DND-41 (cell line): ENCODE data around the gene ATP1B3.

Experiments
- ATAC-seq: fragments of 200-7000 bp; cut with Tn5 transposase; 3 replicates; pipeline ENCODE4 v1.9.1; 2021; ENCODE audit warnings: low read depth; ENCODE audit not compliant: insufficient read depth
- DNase-seq: peaks from one replicate; pipeline ENCODE4 v3.0.0-alpha.2; 2020
- H2AFZ ChIP-seq: 2 replicates; pipeline ENCODE4 v1.6.0; 2012; ENCODE audit warnings: low read depth, low read length
- H3K27ac ChIP-seq: 2 replicates; pipeline ENCODE4 v1.5.1; 2012; ENCODE audit warnings: low read length, inconsistent platforms
- H3K27me3 ChIP-seq: fragments of 200-600 bp; sonication (generic); 2 replicates; pipeline ENCODE4 v1.6.0; 2012; ENCODE audit warnings: low read length, mild to moderate bottlenecking, inconsistent platforms; ENCODE audit not compliant: insufficient read depth, poor library complexity
- H3K36me3 ChIP-seq: 2 replicates; pipeline ENCODE4 v1.5.1; 2012; ENCODE audit warnings: low read length, inconsistent platforms; ENCODE audit not compliant: insufficient read depth
- H3K4me1 ChIP-seq: 2 replicates; pipeline ENCODE4 v1.5.1; 2012; ENCODE audit warnings: mild to moderate bottlenecking, low read length; ENCODE audit not compliant: insufficient read depth
- H3K4me2 ChIP-seq: 2 replicates; pipeline ENCODE4 v1.6.0; 2012; ENCODE audit warnings: mild to moderate bottlenecking, moderate library complexity, low read length, inconsistent platforms; ENCODE audit not compliant: insufficient read depth
- H3K4me3 ChIP-seq, 2 experiments: fragments of 200-600 bp in 1 of 2; shearing (Covaris generic) in 1 of 2; 2 replicates each; pipeline ENCODE4 v1.5.1; 2012 to 2016; ENCODE audit warnings: inconsistent platforms in 2 of 2, low read length in 2 of 2, mild to moderate bottlenecking in 2 of 2, low read depth in 1 of 2, moderate library complexity in 1 of 2
- H3K79me2 ChIP-seq: 2 replicates; pipeline ENCODE4 v1.6.0; 2012; ENCODE audit warnings: low read length, inconsistent platforms; ENCODE audit not compliant: insufficient read depth
- H3K9ac ChIP-seq: 2 replicates; pipeline ENCODE4 v1.6.0; 2012; ENCODE audit warnings: low read depth, mild to moderate bottlenecking, inconsistent platforms, low read length, moderate library complexity
- H3K9me3 ChIP-seq: 2 replicates; pipeline ENCODE4 v1.5.1; 2012; ENCODE audit warnings: low read length, moderate library complexity, mild to moderate bottlenecking, inconsistent platforms; ENCODE audit not compliant: insufficient read depth, severe bottlenecking
- H4K20me1 ChIP-seq: 2 replicates; pipeline ENCODE4 v1.6.0; 2012; ENCODE audit warnings: low read length; ENCODE audit not compliant: insufficient read depth
- EZH2 ChIP-seq: IDR thresholded peaks from 3 replicates; pipeline ENCODE4 v1.6.1; 2012; ENCODE audit warnings: borderline replicate concordance, low read depth, mild to moderate bottlenecking, moderate library complexity, low read length, inconsistent platforms; ENCODE audit not compliant: severe bottlenecking
- TF ChIP-seq, protein P1 (sequence below): IDR thresholded peaks from 2 replicates; pipeline ENCODE4 v1.5.1; 2012; ENCODE audit warnings: borderline replicate concordance, low read length, moderate library complexity, mild to moderate bottlenecking; ENCODE audit not compliant: poor library complexity, severe bottlenecking; ENCODE audit errors: extremely low read depth

ATP1B3 gene

GRCh38 chr3:141926929-141927328, 50.5 kb downstream of the ATP1B3 start:
- Histone ChIP-seq H3K9ac (no peak overlapping the region), H3K36me3 (peaks cover 69% of the 10 kb centered on the region), H3K4me2 (no peak overlapping the region)

DNA sequence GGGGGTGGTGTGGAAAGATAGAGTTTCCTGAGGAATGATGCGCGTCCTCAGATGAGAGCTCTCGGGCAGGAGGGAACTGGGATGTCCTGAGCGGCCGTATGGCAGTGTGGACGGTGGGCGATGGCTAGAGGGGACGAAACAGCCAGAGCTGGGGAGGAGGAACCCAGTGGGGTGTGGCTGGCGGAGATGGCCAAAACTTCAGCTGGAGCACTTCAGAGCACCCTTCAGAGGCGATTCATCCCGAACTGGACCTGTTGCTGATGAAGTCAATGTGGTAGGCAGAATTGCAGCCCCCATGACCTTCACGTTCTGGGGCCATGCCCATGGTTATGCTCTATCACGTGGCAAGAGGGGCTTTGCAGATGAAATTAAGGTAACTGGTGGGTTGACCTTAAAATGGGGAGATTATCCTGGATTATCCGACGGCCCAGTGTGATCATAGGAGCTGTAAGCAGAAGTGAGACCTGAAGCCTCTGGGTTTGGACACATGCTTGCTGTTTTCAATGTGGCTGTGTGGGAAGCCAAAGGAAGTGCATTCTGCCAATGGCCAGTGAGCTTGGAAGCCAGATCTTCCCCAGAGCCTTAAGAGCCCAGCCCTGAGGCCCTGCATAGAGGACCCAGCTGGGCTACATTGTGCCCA, 52.3 kb downstream of the ATP1B3 start:
- Histone ChIP-seq H2AFZ (no peak overlapping the region), H3K79me2 (no peaks in the 10 kb centered on the region), H3K9ac (no peak overlapping the region), H3K9me3 (no peaks in the 10 kb centered on the region), H3K27ac (no peak overlapping the region), H3K36me3 (peaks cover 55% of the 10 kb centered on the region), H4K20me1 (no peaks in the 10 kb centered on the region), H3K4me1 (no peaks in the 10 kb centered on the region), H3K27me3 (no peaks in the 10 kb centered on the region), H3K4me3 (no peak overlapping the region), H3K4me2 (no peak overlapping the region)
- TF ChIP-seq, protein P1, sequence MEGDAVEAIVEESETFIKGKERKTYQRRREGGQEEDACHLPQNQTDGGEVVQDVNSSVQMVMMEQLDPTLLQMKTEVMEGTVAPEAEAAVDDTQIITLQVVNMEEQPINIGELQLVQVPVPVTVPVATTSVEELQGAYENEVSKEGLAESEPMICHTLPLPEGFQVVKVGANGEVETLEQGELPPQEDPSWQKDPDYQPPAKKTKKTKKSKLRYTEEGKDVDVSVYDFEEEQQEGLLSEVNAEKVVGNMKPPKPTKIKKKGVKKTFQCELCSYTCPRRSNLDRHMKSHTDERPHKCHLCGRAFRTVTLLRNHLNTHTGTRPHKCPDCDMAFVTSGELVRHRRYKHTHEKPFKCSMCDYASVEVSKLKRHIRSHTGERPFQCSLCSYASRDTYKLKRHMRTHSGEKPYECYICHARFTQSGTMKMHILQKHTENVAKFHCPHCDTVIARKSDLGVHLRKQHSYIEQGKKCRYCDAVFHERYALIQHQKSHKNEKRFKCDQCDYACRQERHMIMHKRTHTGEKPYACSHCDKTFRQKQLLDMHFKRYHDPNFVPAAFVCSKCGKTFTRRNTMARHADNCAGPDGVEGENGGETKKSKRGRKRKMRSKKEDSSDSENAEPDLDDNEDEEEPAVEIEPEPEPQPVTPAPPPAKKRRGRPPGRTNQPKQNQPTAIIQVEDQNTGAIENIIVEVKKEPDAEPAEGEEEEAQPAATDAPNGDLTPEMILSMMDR, result no peak
- TF ChIP-seq EZH2, result no peak
- DNase-seq (peak; percentile 5), ATAC-seq (no peak)

More at GRCh38 chr3:141926929-141927328, 50.5 kb downstream of the ATP1B3 start:
- Histone ChIP-seq H3K4me3 (no peak overlapping the region), H3K27me3 (no peaks in the 10 kb centered on the region), H3K4me1 (no peaks in the 10 kb centered on the region), H3K79me2 (no peaks in the 10 kb centered on the region), H2AFZ (no peak overlapping the region), H3K9me3 (no peaks in the 10 kb centered on the region), H3K27ac (no peak overlapping the region), H4K20me1 (no peaks in the 10 kb centered on the region)
- DNase-seq (peak; percentile 7), ATAC-seq (no peak)
- no peak for TF ChIP-seq EZH2
- TF ChIP-seq, protein P1, result no peak

- no peak overlapping the region for H2AFZ ChIP-seq
- H3K4me1 ChIP-seq, result no peaks in the 10 kb centered on the region
- no peak overlapping the region for H3K4me2 ChIP-seq
- no peak for TF ChIP-seq EZH2
- TF ChIP-seq, protein P1, result no peak
- peaks cover 49% of the 10 kb centered on the region for H3K36me3 ChIP-seq
- no peaks in the 10 kb centered on the region for H3K9me3 ChIP-seq
- H3K4me3 ChIP-seq, result no peak overlapping the region
- no peaks in the 10 kb centered on the region for H4K20me1 ChIP-seq
- no peaks in the 10 kb centered on the region for H3K79me2 ChIP-seq
- no peak overlapping the region for H3K9ac ChIP-seq
- DNase-seq (peak; percentile 6), ATAC-seq (no peak)
- no peaks in the 10 kb centered on the region for H3K27me3 ChIP-seq
- H3K27ac ChIP-seq, result no peak overlapping the region; the same call in 1 of the 2 replicates
These were observed 53.0 kb downstream of the ATP1B3 start for GRCh38 chr3:141929341-141929995.
